ENCODE data around the gene CACNA1C. TPM values are rescaled to one million over a fixed set of nuclear protein-coding genes. Genes with fewer than 3 reads are reported as not detected.

CACNA1C gene
- total RNA-seq, 2 experiments from 2014 or later = 0.69 to 1.4 TPM

DNA sequence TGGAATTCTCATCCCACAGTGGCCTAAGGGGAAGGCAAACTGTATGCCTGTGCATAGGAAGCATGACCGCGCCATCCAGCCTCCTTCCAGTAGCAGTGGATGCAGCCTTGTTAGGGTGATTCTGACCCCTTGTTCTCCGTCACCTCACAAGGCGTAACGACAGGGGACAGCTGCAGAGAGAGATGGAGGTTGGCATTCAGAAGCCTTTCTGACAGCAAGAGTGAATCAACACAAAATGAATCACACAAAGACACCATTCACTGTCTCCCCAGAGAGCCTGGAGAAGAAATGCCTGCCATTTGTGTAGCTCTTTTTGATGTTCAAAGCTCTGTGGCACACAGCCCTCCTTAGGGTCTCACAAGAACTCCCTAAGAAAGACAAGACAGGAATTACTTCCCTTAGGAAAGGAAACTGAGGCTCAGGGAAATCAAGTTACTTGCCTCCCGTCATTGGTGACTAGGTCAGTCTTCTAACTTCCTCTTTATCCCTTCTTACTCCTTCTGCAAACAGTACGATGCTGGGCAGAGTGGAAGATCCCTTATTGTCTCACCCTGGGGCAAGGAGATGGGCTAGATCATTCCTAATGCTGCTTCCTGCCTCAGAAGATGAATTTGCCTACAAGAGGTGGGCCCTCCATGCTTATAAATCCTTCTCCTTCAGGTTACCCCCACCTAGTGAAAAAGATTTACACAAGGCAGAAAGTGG lies 280.9 kb downstream of the CACNA1C start:
- no peaks in the 10 kb centered on the region for H3K9me3 ChIP-seq (ENCODE audit: low read length)
- ChIA-PET POLR2A (no interaction called here), CTCF (ENCODE audit: unreplicated experiment) (no interaction called here)
- no peak overlapping the region for H3K4me3 ChIP-seq (ENCODE audit: low read depth, low read length, poor library complexity, severe bottlenecking)
- no peak overlapping the region for H3K27ac ChIP-seq (ENCODE audit: low read depth, low read length, poor library complexity, severe bottlenecking)
- TF ChIP-seq, protein P1, sequence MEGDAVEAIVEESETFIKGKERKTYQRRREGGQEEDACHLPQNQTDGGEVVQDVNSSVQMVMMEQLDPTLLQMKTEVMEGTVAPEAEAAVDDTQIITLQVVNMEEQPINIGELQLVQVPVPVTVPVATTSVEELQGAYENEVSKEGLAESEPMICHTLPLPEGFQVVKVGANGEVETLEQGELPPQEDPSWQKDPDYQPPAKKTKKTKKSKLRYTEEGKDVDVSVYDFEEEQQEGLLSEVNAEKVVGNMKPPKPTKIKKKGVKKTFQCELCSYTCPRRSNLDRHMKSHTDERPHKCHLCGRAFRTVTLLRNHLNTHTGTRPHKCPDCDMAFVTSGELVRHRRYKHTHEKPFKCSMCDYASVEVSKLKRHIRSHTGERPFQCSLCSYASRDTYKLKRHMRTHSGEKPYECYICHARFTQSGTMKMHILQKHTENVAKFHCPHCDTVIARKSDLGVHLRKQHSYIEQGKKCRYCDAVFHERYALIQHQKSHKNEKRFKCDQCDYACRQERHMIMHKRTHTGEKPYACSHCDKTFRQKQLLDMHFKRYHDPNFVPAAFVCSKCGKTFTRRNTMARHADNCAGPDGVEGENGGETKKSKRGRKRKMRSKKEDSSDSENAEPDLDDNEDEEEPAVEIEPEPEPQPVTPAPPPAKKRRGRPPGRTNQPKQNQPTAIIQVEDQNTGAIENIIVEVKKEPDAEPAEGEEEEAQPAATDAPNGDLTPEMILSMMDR (conservative IDR thresholded peaks at IDR 0.05; ENCODE audit: low read length) = no peak
- TF ChIP-seq EZH2phosphoT487 (IDR thresholded peaks at IDR 0.05; ENCODE audit: borderline replicate concordance, low read depth, low read length) = no peak
- intact Hi-C loops (cut with micrococcal nuclease; ENCODE audit: unreplicated experiment) = no loop called here
- H2AFZ ChIP-seq (ENCODE audit: low read length) = no peak overlapping the region
- H3K4me2 ChIP-seq (ENCODE audit: low read length) = no peak overlapping the region
- H3K9me2 ChIP-seq (ENCODE audit: insufficient read depth, low read length) = no peaks in the 10 kb centered on the region
- no TSS peak for BruUV-seq (replicated peaks)
- H4K20me1 ChIP-seq (ENCODE audit: insufficient read depth, low read length) = no peaks in the 10 kb centered on the region
- no peaks in the 10 kb centered on the region for H3K79me2 ChIP-seq (ENCODE audit: insufficient read depth, low read depth, low read length)
- no peak for DNase-seq (ENCODE audit: low spot score)
- H3K36me3 ChIP-seq (ENCODE audit: insufficient read depth, low read length) = no peaks in the 10 kb centered on the region
- H3K4me1 ChIP-seq (ENCODE audit: insufficient read depth, low read length, poor library complexity, severe bottlenecking) = no peaks in the 10 kb centered on the region

DNA sequence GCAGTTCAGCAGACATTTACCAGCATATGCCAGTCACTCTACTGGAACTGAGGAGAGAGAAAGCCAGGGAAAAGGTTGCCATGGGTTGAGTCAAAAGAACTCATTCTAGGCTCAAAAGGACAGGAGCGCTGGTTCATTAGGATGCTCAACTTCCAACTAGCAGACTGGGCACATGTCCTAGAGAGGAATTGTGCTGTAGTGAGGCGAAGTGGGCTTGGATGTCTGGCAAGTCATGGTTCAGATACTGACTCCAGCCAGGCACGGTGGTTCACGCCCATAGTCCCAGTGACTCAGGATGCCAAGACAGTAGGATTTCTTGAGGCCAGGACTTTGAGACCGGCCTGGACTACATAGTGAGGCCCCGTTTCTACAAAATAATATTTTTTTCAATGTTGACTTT lies 281.5 kb downstream of the CACNA1C start:
- H2AFZ ChIP-seq (ENCODE audit: low read length) = no peak overlapping the region
- POLR2A ChIA-PET = no interaction called here
- H3K27ac ChIP-seq (ENCODE audit: low read depth, low read length, poor library complexity, severe bottlenecking) = no peak overlapping the region
- H3K4me3 ChIP-seq (ENCODE audit: low read depth, low read length, poor library complexity, severe bottlenecking) = no peak overlapping the region
- DNase-seq (ENCODE audit: low spot score) = no peak
- TF ChIP-seq, protein P1 (conservative IDR thresholded peaks at IDR 0.05; ENCODE audit: low read length) = no peak
- CTCF ChIA-PET (ENCODE audit: unreplicated experiment) = no interaction called here
- H3K36me3 ChIP-seq (ENCODE audit: insufficient read depth, low read length) = no peaks in the 10 kb centered on the region
- no TSS peak for BruUV-seq (replicated peaks)
- H3K79me2 ChIP-seq (ENCODE audit: insufficient read depth, low read depth, low read length) = no peaks in the 10 kb centered on the region
- no peaks in the 10 kb centered on the region for H4K20me1 ChIP-seq (ENCODE audit: insufficient read depth, low read length)
- no peaks in the 10 kb centered on the region for H3K4me1 ChIP-seq (ENCODE audit: insufficient read depth, low read length, poor library complexity, severe bottlenecking)
- intact Hi-C loops (cut with micrococcal nuclease; ENCODE audit: unreplicated experiment) = no loop called here
- no peak overlapping the region for H3K4me2 ChIP-seq (ENCODE audit: low read length)
- H3K9me3 ChIP-seq (ENCODE audit: low read length) = no peaks in the 10 kb centered on the region
- no peaks in the 10 kb centered on the region for H3K9me2 ChIP-seq (ENCODE audit: insufficient read depth, low read length)

DNA sequence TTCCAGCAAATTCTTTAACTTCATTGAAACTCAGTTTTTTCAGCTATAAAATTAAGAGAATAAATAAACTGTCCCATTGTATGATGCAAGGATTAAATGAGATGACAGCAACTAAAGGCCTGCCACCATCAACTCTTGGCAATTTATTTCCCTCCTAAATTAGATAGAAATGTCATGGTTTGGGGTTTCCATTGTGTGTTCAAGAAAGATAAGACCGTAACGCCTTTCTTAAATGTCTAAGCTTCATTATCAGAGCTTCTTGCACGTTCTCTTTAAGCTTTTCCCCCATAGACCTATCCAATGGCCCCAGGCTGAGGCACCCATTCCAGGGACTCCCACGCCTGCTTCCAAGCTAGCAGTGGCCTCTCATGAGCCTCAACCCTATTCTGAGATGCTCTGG lies 281.9 kb downstream of the CACNA1C start:
- Histone ChIP-seq H3K36me3 (ENCODE audit: insufficient read depth, low read length) (no peaks in the 10 kb centered on the region), H3K4me3 (ENCODE audit: low read depth, low read length, poor library complexity, severe bottlenecking) (no peak overlapping the region), H3K27ac (ENCODE audit: low read depth, low read length, poor library complexity, severe bottlenecking) (no peak overlapping the region), H4K20me1 (ENCODE audit: insufficient read depth, low read length) (no peaks in the 10 kb centered on the region), H3K4me1 (ENCODE audit: insufficient read depth, low read length, poor library complexity, severe bottlenecking) (no peaks in the 10 kb centered on the region), H2AFZ (ENCODE audit: low read length) (no peak overlapping the region), H3K79me2 (ENCODE audit: insufficient read depth, low read depth, low read length) (no peaks in the 10 kb centered on the region), H3K9me2 (ENCODE audit: insufficient read depth, low read length) (no peaks in the 10 kb centered on the region), H3K9me3 (ENCODE audit: low read length) (no peaks in the 10 kb centered on the region), H3K4me2 (ENCODE audit: low read length) (no peak overlapping the region)
- POLR2A ChIA-PET = no interaction called here
- no peak for DNase-seq (ENCODE audit: low spot score)
- intact Hi-C loops (cut with micrococcal nuclease; ENCODE audit: unreplicated experiment) = no loop called here
- TF ChIP-seq, protein P1 (conservative IDR thresholded peaks at IDR 0.05; ENCODE audit: low read length) = no peak
- TF ChIP-seq EZH2phosphoT487 (IDR thresholded peaks at IDR 0.05; ENCODE audit: borderline replicate concordance, low read depth, low read length) = no peak
- BruUV-seq (replicated peaks) = no TSS peak
- CTCF ChIA-PET (ENCODE audit: unreplicated experiment) = no interaction called here
